ENCODE measurements around the gene CCDC85A. TPM values are rescaled to one million over a fixed set of nuclear protein-coding genes. Genes with fewer than 3 reads are reported as not detected.
A peak's percentile ranks its signal among the peaks of the same experiment; 100 is the strongest.

Gene CCDC85A
- polyA plus RNA-seq, 1 of the 3 experiments (the other 2 are of a cell fraction) = 48.7 TPM

DNA sequence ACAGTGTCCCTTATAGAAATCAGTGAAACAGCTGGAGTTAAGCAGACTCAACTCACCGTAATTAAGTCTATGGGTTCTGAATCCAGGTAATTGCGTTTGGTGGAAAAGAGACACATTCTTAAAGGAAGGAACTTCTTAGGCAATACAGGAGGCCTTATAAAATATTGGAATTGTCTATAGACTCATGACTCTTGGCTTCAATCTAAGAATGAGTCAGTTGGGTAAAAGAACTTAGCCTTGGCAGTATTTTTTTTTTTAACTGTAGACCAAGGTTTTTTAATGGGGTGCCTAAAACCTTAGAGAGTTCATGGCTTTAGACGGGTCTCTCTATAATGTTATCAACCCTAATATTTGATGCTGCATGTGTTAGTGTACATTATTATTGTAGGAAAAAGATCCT is 47.6 kb downstream of the CCDC85A start:
- CTCF ChIA-PET = no interaction called here
- POLR2A ChIA-PET = no interaction called here
- H3K4me2 ChIP-seq = no peak overlapping the region
- no peaks in the 10 kb centered on the region for H3K9me2 ChIP-seq
- H3F3A ChIP-seq (replicated peaks; ENCODE audit: insufficient read depth) = peaks cover 28% of the 10 kb centered on the region
- no peak for TF ChIP-seq TEAD4 (IDR thresholded peaks at IDR 0.05; ENCODE audit: borderline replicate concordance, insufficient read depth)
- TF ChIP-seq GATA2 (CRISPR knock-in tag; IDR thresholded peaks at IDR 0.05) = no peak
- TF ChIP-seq, protein P1, sequence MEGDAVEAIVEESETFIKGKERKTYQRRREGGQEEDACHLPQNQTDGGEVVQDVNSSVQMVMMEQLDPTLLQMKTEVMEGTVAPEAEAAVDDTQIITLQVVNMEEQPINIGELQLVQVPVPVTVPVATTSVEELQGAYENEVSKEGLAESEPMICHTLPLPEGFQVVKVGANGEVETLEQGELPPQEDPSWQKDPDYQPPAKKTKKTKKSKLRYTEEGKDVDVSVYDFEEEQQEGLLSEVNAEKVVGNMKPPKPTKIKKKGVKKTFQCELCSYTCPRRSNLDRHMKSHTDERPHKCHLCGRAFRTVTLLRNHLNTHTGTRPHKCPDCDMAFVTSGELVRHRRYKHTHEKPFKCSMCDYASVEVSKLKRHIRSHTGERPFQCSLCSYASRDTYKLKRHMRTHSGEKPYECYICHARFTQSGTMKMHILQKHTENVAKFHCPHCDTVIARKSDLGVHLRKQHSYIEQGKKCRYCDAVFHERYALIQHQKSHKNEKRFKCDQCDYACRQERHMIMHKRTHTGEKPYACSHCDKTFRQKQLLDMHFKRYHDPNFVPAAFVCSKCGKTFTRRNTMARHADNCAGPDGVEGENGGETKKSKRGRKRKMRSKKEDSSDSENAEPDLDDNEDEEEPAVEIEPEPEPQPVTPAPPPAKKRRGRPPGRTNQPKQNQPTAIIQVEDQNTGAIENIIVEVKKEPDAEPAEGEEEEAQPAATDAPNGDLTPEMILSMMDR (IDR thresholded peaks at IDR 0.05) = no peak
- no peak for TF ChIP-seq FOXJ3 (CRISPR knock-in tag; IDR thresholded peaks at IDR 0.05)
- 0 out of 2 replicates have a peak, but pooled peaks have one; percentile 20 for TF ChIP-seq POLR2AphosphoS5 (IDR thresholded peaks at IDR 0.05; ENCODE audit: low read depth, low read length)
- TF ChIP-seq RXRA (IDR thresholded peaks at IDR 0.05; ENCODE audit: borderline replicate concordance, low read depth) = no peak
- peaks cover 94% of the 10 kb centered on the region for H4K20me1 ChIP-seq (ENCODE audit: insufficient read depth)
- no peak for DNase-seq
- H3K4me3 ChIP-seq (ENCODE audit: low read depth in 2 of 2, low read length in 1 of 2) = no peak overlapping the region
- H2AFZ ChIP-seq (ENCODE audit: low read depth) = no peak overlapping the region
- H3K9me3 ChIP-seq = no peaks in the 10 kb centered on the region
- H3K9ac ChIP-seq = no peak overlapping the region
- peak overlapping the region in 1 of 2 experiments; percentile 76; a peak in 1 of 4 replicates for H3K27ac ChIP-seq (ENCODE audit: low read depth in 2 of 2, low read length in 1 of 2)
- peaks cover 0 to 30% of the 10 kb centered on the region in 2 experiments for H3K4me1 ChIP-seq (ENCODE audit: control insufficient read depth in 1 of 2, insufficient read depth in 2 of 2, low read depth in 1 of 2, low read length in 1 of 2)
- H3K27me3 ChIP-seq (ENCODE audit: insufficient read depth) = no peaks in the 10 kb centered on the region
- peaks cover 3 to 28% of the 10 kb centered on the region in 2 experiments for H3K36me3 ChIP-seq (replicated peaks in 1 of 2; ENCODE audit: control insufficient read depth in 1 of 2, insufficient read depth in 2 of 2, low read length in 1 of 2)
- H3K79me2 ChIP-seq (ENCODE audit: insufficient read depth) = peaks cover 100% of the 10 kb centered on the region
- WGBS (ENCODE audit: low lambda C conversion rate) = 41% methylated on average over 3 of the region's 3 CpGs

DNA sequence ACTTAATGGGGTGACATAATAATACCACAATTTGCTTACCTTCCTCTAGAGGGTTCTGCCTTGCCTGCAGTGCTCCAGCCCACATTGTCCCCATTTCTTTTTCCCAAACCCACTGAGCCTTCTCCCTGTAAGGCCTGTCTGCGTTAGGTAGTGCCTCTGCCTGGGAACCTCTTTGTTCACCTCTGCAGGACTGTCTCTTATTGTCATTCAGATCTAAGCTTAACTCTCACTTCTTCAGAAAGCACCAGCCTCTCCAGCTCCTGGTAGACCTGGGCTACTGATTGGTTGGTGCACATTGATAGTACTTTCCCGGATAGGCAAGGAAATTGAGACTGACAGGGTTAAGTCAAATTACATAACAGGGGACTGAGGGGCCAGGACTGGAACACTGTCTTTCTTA is 49.1 kb downstream of the CCDC85A start:
- Histone ChIP-seq H3K27me3 (ENCODE audit: insufficient read depth) (no peaks in the 10 kb centered on the region), H3K9me2 (no peaks in the 10 kb centered on the region), H3K36me3 (replicated peaks in 1 of 2; ENCODE audit: control insufficient read depth in 1 of 2, insufficient read depth in 2 of 2, low read length in 1 of 2) (peaks cover 6 to 28% of the 10 kb centered on the region in 2 experiments), H3K79me2 (ENCODE audit: insufficient read depth) (peaks cover 100% of the 10 kb centered on the region), H3K9me3 (no peaks in the 10 kb centered on the region), H3K4me1 (ENCODE audit: control insufficient read depth in 1 of 2, insufficient read depth in 2 of 2, low read depth in 1 of 2, low read length in 1 of 2) (peaks cover 0 to 23% of the 10 kb centered on the region in 2 experiments), H2AFZ (ENCODE audit: low read depth) (no peak overlapping the region), H3K9ac (no peak overlapping the region), H3K27ac (ENCODE audit: low read depth in 2 of 2, low read length in 1 of 2) (peak overlapping the region in 1 of 2 experiments; percentile 25; a peak in 1 of 4 replicates), H3K4me3 (ENCODE audit: low read depth in 2 of 2, low read length in 1 of 2) (no peak overlapping the region), H3K4me2 (peak overlapping the region; percentile 59; the same call in 1 of the 2 replicates), H3F3A (replicated peaks; ENCODE audit: insufficient read depth) (peaks cover 40% of the 10 kb centered on the region), H4K20me1 (ENCODE audit: insufficient read depth) (peaks cover 94% of the 10 kb centered on the region)
- 36% methylated on average over 2 of the region's 2 CpGs for whole genome bisulfite sequencing (ENCODE audit: low lambda C conversion rate)
- TF ChIP-seq TEAD4 (IDR thresholded peaks at IDR 0.05; ENCODE audit: borderline replicate concordance, insufficient read depth) (no peak), RCOR1 (IDR thresholded peaks at IDR 0.05; ENCODE audit: low read length) (no peak), FOSL2 (IDR thresholded peaks at IDR 0.05; ENCODE audit: borderline replicate concordance, low read depth) (no peak), RFX5 (IDR thresholded peaks at IDR 0.05; ENCODE audit: low read length) (no peak), MEF2A (IDR thresholded peaks at IDR 0.05; ENCODE audit: borderline replicate concordance, low read depth) (no peak), MXI1 (IDR thresholded peaks at IDR 0.05; ENCODE audit: low read depth, low read length) (no peak), TCF12 (IDR thresholded peaks at IDR 0.05) (no peak), NFIC (IDR thresholded peaks at IDR 0.05; ENCODE audit: borderline replicate concordance) (no peak), ELF1 (IDR thresholded peaks at IDR 0.05) (no peak), EP300 (IDR thresholded peaks at IDR 0.05; ENCODE audit: borderline replicate concordance in 1 of 2, low read depth in 1 of 2, low read length in 1 of 2) (no peak), SIN3A (IDR thresholded peaks at IDR 0.05; ENCODE audit: borderline replicate concordance, low read depth, low read length) (no peak), JUND (IDR thresholded peaks at IDR 0.05) (no peak), POLR2AphosphoS5 (IDR thresholded peaks at IDR 0.05; ENCODE audit: low read depth, low read length) (no peak), FOXJ3 (CRISPR knock-in tag; IDR thresholded peaks at IDR 0.05) (no peak), FOXM1 (IDR thresholded peaks at IDR 0.05; ENCODE audit: low read depth) (no peak)
- TF ChIP-seq, protein P2, sequence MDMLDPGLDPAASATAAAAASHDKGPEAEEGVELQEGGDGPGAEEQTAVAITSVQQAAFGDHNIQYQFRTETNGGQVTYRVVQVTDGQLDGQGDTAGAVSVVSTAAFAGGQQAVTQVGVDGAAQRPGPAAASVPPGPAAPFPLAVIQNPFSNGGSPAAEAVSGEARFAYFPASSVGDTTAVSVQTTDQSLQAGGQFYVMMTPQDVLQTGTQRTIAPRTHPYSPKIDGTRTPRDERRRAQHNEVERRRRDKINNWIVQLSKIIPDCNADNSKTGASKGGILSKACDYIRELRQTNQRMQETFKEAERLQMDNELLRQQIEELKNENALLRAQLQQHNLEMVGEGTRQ (IDR thresholded peaks at IDR 0.05; ENCODE audit: borderline replicate concordance, low read depth, low read length) = no peak
- TF ChIP-seq, protein P3, sequence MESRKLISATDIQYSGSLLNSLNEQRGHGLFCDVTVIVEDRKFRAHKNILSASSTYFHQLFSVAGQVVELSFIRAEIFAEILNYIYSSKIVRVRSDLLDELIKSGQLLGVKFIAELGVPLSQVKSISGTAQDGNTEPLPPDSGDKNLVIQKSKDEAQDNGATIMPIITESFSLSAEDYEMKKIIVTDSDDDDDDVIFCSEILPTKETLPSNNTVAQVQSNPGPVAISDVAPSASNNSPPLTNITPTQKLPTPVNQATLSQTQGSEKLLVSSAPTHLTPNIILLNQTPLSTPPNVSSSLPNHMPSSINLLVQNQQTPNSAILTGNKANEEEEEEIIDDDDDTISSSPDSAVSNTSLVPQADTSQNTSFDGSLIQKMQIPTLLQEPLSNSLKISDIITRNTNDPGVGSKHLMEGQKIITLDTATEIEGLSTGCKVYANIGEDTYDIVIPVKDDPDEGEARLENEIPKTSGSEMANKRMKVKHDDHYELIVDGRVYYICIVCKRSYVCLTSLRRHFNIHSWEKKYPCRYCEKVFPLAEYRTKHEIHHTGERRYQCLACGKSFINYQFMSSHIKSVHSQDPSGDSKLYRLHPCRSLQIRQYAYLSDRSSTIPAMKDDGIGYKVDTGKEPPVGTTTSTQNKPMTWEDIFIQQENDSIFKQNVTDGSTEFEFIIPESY (IDR thresholded peaks at IDR 0.05; ENCODE audit: borderline replicate concordance, low read depth) = no peak
- TF ChIP-seq, protein P4, sequence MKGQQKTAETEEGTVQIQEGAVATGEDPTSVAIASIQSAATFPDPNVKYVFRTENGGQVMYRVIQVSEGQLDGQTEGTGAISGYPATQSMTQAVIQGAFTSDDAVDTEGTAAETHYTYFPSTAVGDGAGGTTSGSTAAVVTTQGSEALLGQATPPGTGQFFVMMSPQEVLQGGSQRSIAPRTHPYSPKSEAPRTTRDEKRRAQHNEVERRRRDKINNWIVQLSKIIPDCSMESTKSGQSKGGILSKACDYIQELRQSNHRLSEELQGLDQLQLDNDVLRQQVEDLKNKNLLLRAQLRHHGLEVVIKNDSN (IDR thresholded peaks at IDR 0.05; ENCODE audit: borderline replicate concordance, low read depth) = no peak
- ChIA-PET CTCF (no interaction called here), POLR2A (no interaction called here)
- DNase-seq = no peak

Data from SK-N-SH (cell line).